Panc1 (cell line): ENCODE data around the gene MAN1A1. TPM values are rescaled to one million over a fixed set of nuclear protein-coding genes. Genes with fewer than 3 reads are reported as not detected.

Source experiments
- ATAC-seq: fragments of 200-7000 bp; cut with Tn5 transposase; 2 replicates; pipeline ENCODE4 v1.9.1; 2020; ENCODE audit warnings: mild to moderate bottlenecking, moderate library complexity
- BruUV-seq: library from RNA; stranded (reverse); fragments of 400-500 nt; replicated peaks from 2 replicates; lab custom pipeline; 2021; lab: Mats Ljungman, UMichigan
- CTCF ChIA-PET: fragments of 300-600 bp; sonication (Branson Sonifier 250); formaldehyde crosslinking; loops from one replicate; lab custom pipeline; 2022; ENCODE audit warnings: antibody characterized with exemption; lab: Charles Lee
- POLR2A ChIA-PET: fragments of 300-600 bp; sonication (Branson Sonifier 250); formaldehyde crosslinking; loops from one replicate; lab custom pipeline; 2022; ENCODE audit warnings: antibody characterized with exemption; lab: Charles Lee
- DNase-seq: peaks from one replicate; pipeline ENCODE4 v3.0.0-alpha.2; 2010; ENCODE audit warnings: low read depth, low spot score
- H3K27ac ChIP-seq: 2 replicates; pipeline ENCODE4 v1.5.1; 2011; ENCODE audit warnings: mild to moderate bottlenecking, low read length, inconsistent platforms
- H3K27me3 ChIP-seq: fragments of 200-500 bp; sonication (Bioruptor generic); 2 replicates; pipeline ENCODE4 v1.6.0; 2014; ENCODE audit warnings: low read length, inconsistent platforms; ENCODE audit not compliant: control insufficient read depth, insufficient read depth
- H3K36me3 ChIP-seq: fragments of 200-500 bp; sonication (Bioruptor generic); 2 replicates; pipeline ENCODE4 v1.5.1; 2014; ENCODE audit warnings: inconsistent platforms, mild to moderate bottlenecking, low read length, moderate library complexity; ENCODE audit not compliant: control insufficient read depth, insufficient read depth
- H3K4me1 ChIP-seq: 2 replicates; pipeline ENCODE4 v1.5.1; 2011; ENCODE audit warnings: inconsistent platforms, mild to moderate bottlenecking, low read length, moderate library complexity; ENCODE audit not compliant: control insufficient read depth, insufficient read depth
- H3K4me3 ChIP-seq, 2 experiments: 2 replicates each; pipeline ENCODE4 v1.5.1; 2011 to 2012; ENCODE audit warnings: low read depth in 2 of 2, low read length in 2 of 2, mild to moderate bottlenecking in 2 of 2, inconsistent platforms in 1 of 2, moderate library complexity in 1 of 2
- H3K9me3 ChIP-seq: fragments of 200-500 bp; sonication (Bioruptor generic); 2 replicates; pipeline ENCODE4 v1.5.1; 2014; ENCODE audit warnings: low read depth, mild to moderate bottlenecking, inconsistent platforms, low read length, moderate library complexity; ENCODE audit not compliant: control insufficient read depth, insufficient read depth
- CTCF ChIP-seq: fragments of 450-650 bp; IDR thresholded peaks from 2 replicates; pipeline ENCODE4 v1.5.1; 2017; ENCODE audit warnings: mild to moderate bottlenecking
- POLR2AphosphoS5 ChIP-seq: IDR thresholded peaks from 2 replicates; pipeline ENCODE4 v1.6.1; 2012; ENCODE audit warnings: mild to moderate bottlenecking, low read depth, low read length, moderate library complexity
- REST ChIP-seq, 2 experiments: IDR thresholded peaks; 2 replicates each; pipeline ENCODE4 v1.6.1; 2011 to 2012; ENCODE audit warnings: low read depth in 2 of 2, control low read depth in 1 of 2, low read length in 1 of 2, mild to moderate bottlenecking in 1 of 2, moderate library complexity in 1 of 2; ENCODE audit not compliant: insufficient read depth in 1 of 2
- SIN3A ChIP-seq: IDR thresholded peaks from 2 replicates; pipeline ENCODE4 v1.6.1; 2012; ENCODE audit warnings: low read depth, mild to moderate bottlenecking, low read length, moderate library complexity, borderline replicate concordance; ENCODE audit not compliant: insufficient read depth
- TCF7L2 ChIP-seq: IDR thresholded peaks from 2 replicates; pipeline ENCODE4 v1.6.1; 2011; ENCODE audit warnings: mild to moderate bottlenecking, low read depth, low read length, inconsistent platforms
- in situ Hi-C: cut with HindIII; loops from 2 replicates; pipeline ENCODE4 v1.10.0; 2016; ENCODE audit warnings: low sequenced_read_pairs, low pct_unique_long_range_greater_than_20kb
- intact Hi-C: fragments of 100-400 bp; cut with micrococcal nuclease; formaldehyde crosslinking; loops from one replicate; pipeline ENCODE4 v1.10.0; 2022; ENCODE audit not compliant: unreplicated experiment
- total RNA-seq: library from RNA; stranded (reverse); gene quantifications from one replicate; pipeline ENCODE4 v1.2.1, GENCODE V29; 2021; ENCODE audit not compliant: unreplicated experiment

The MAN1A1 gene
- total RNA-seq, 1 experiment from 2014 or later: 3.2 TPM

GRCh38 chr6:119215309-119215708 lies 134.3 kb downstream of the MAN1A1 start:
- Histone ChIP-seq H3K4me1 (no peaks in the 10 kb centered on the region), H3K27me3 (no peaks in the 10 kb centered on the region; the same call in 1 of the 2 replicates), H3K27ac (no peak overlapping the region), H3K36me3 (no peaks in the 10 kb centered on the region), H3K4me3 (no peak overlapping the region), H3K9me3 (no peaks in the 10 kb centered on the region)
- TF ChIP-seq TCF7L2 (no peak), POLR2AphosphoS5 (no peak), SIN3A (no peak), REST (IDR thresholded peaks at IDR 0.05; ENCODE audit: insufficient read depth in 1 of 2, low read depth in 2 of 2, low read length in 1 of 2) (no peak), CTCF (no peak)
- ATAC-seq (no peak), DNase-seq (no peak)
- POLR2A ChIA-PET: no interaction called here
- no TSS peak for BruUV-seq
- intact Hi-C loops (no loop called here), in situ Hi-C loops (no loop called here)
- CTCF ChIA-PET: no interaction called here

GRCh38 chr6:119210596-119210995 lies 139.0 kb downstream of the MAN1A1 start:
- intact Hi-C loops: no loop called here
- POLR2A ChIA-PET: no interaction called here
- in situ Hi-C loops: no loop called here

More at GRCh38 chr6:119210596-119210995, 139.0 kb downstream of the MAN1A1 start:
- Histone ChIP-seq H3K4me1 (no peaks in the 10 kb centered on the region), H3K27ac (no peak overlapping the region), H3K4me3 (no peak overlapping the region), H3K9me3 (no peaks in the 10 kb centered on the region), H3K36me3 (no peaks in the 10 kb centered on the region), H3K27me3 (no peaks in the 10 kb centered on the region)
- CTCF ChIA-PET: no interaction called here
- TF ChIP-seq CTCF (no peak), TCF7L2 (no peak), SIN3A (no peak), POLR2AphosphoS5 (no peak), REST (IDR thresholded peaks at IDR 0.05; ENCODE audit: insufficient read depth in 1 of 2, low read depth in 2 of 2, low read length in 1 of 2) (no peak)
- DNase-seq (no peak), ATAC-seq (no peak)
- BruUV-seq: no TSS peak
